Lower leg skin (tissue), 4 donors: ENCODE measurements around the gene VIP. TPM values are rescaled to one million over a fixed set of nuclear protein-coding genes. Genes with fewer than 3 reads are reported as not detected.
"Not testable (repeated sequence)": the region's sequence is repeated elsewhere in the genome, so short reads cannot be mapped to it uniquely, and the experiment has no call there.

Source experiments
- DNase-seq, 2 donors: peaks; one replicate each; pipeline ENCODE4 v3.0.0-alpha.2; 2019; ENCODE audit warnings: low spot score in 2 of 2
- H3K4me3 ChIP-seq: fragments of 200-600 bp; sonication (generic); 2 replicates; pipeline ENCODE4 v1.5.1; 2017; ENCODE audit warnings: mild to moderate bottlenecking, low read depth; ENCODE audit not compliant: poor library complexity, severe bottlenecking
- POLR2A ChIP-seq, 2 donors: fragments of 450-650 bp; IDR thresholded peaks; one replicate each; pipeline ENCODE4 v1.6.1; 2016 to 2017; ENCODE audit warnings: antibody characterized with exemption in 2 of 2, mild to moderate bottlenecking in 1 of 2, moderate library complexity in 1 of 2
- WGBS, 2 donors: methylation state at CpG; one replicate each; pipeline ENCODE4 v1.1.5; 2018; 5-methylcytosine and 5-hydroxymethylcytosine counted together
- intact Hi-C: fragments of 100-400 bp; cut with DNase I; formaldehyde crosslinking; loops from one replicate; pipeline ENCODE4 v1.15.0; 2023; ENCODE audit warnings: low total_unique reads
- total RNA-seq, 4 donors: library from RNA; depleted of rRNA; stranded (reverse); fragments of >200 nt; gene quantifications; one replicate each; pipeline ENCODE4 v1.1.0, GENCODE V29; 2016
- TF ChIP-seq, protein P1 (sequence below), 3 donors: fragments of 450-650 bp; IDR thresholded peaks; one replicate each; pipeline ENCODE4 v1.5.1; 2016; ENCODE audit warnings: antibody characterized with exemption in 3 of 3, mild to moderate bottlenecking in 3 of 3, moderate library complexity in 2 of 3

VIP gene
- total RNA-seq = under 1 TPM in 2 of 4 donors, not detected in 2; 0.13 to 0.98 TPM

- H3K4me3 ChIP-seq = no peak within 1 kb of the TSS
- WGBS, 2 donors = 9 to 13% methylated on average over 5 of the region's 5 CpGs
- DNase-seq = no peak
- TF ChIP-seq POLR2A (IDR thresholded peaks at IDR 0.05) = no peak
- TF ChIP-seq, protein P1, sequence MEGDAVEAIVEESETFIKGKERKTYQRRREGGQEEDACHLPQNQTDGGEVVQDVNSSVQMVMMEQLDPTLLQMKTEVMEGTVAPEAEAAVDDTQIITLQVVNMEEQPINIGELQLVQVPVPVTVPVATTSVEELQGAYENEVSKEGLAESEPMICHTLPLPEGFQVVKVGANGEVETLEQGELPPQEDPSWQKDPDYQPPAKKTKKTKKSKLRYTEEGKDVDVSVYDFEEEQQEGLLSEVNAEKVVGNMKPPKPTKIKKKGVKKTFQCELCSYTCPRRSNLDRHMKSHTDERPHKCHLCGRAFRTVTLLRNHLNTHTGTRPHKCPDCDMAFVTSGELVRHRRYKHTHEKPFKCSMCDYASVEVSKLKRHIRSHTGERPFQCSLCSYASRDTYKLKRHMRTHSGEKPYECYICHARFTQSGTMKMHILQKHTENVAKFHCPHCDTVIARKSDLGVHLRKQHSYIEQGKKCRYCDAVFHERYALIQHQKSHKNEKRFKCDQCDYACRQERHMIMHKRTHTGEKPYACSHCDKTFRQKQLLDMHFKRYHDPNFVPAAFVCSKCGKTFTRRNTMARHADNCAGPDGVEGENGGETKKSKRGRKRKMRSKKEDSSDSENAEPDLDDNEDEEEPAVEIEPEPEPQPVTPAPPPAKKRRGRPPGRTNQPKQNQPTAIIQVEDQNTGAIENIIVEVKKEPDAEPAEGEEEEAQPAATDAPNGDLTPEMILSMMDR (IDR thresholded peaks at IDR 0.05) = no peak
- intact Hi-C loops = no loop called here
These were observed at the start of gene VIP for GRCh38 chr6:152750694-152751093. Gene VIP, plus strand, starts transcription at chr6:152750797. Its CDS starts 1,381 bp downstream, at chr6:152752178.

- DNase-seq = no peak
- intact Hi-C loops = no loop called here
- WGBS, 2 donors = 27 to 29% methylated on average over 7 of the region's 7 CpGs
- TF ChIP-seq, protein P1 (IDR thresholded peaks at IDR 0.05) = no peak
- TF ChIP-seq POLR2A (IDR thresholded peaks at IDR 0.05) = no peak
- H3K4me3 ChIP-seq = no peak overlapping the region
These were observed 49.3 kb upstream of the VIP start for GRCh38 chr6:152701081-152701862.

GRCh38 chr6:152701863-152702401, 48.7 kb upstream of the VIP start:
- DNase-seq = no peak
- no peak overlapping the region for H3K4me3 ChIP-seq
- WGBS, 2 donors = 65 to 73% methylated on average over 4 of the region's 4 CpGs
- intact Hi-C loops = no loop called here
- TF ChIP-seq POLR2A (IDR thresholded peaks at IDR 0.05) = no peak
- TF ChIP-seq, protein P1 (IDR thresholded peaks at IDR 0.05) = no peak

- H3K4me3 ChIP-seq, DNase-seq, intact Hi-C loops: not testable (repeated sequence)
These were observed 46.8 kb upstream of the VIP start for GRCh38 chr6:152703750-152704149.

DNA sequence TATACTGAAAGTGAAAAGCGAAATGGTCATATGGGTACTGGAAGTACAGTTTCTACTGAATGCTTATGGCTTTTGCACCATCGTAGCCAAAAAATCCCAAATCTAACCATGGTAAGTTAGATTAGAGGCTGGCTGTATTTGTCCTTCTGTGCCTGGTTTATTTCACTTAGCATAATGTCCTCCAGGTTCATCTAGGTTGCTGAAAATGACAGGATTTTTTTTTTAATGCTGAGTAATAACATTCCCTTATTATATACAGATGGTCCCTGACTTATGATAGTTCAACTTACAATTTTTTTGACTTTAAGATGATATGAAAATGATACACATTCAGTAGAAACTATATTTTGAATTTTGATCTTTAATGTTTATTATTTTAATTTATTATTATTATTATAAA, 45.3 kb upstream of the VIP start:
- H3K4me3 ChIP-seq = no peak overlapping the region
- WGBS, 2 donors = 74 to 79% methylated on average over 2 of the region's 2 CpGs
- TF ChIP-seq POLR2A (IDR thresholded peaks at IDR 0.05) = no peak
- TF ChIP-seq, protein P1 (IDR thresholded peaks at IDR 0.05) = no peak
- no peak for DNase-seq
- intact Hi-C loops = no loop called here

GRCh38 chr6:152716322-152716721, 34.3 kb upstream of the VIP start:
- intact Hi-C loops = no loop called here
- 68 to 78% methylated on average over 3 of the region's 3 CpGs for WGBS, 2 donors
- no peak for DNase-seq
- TF ChIP-seq, protein P1 (IDR thresholded peaks at IDR 0.05) = no peak
- no peak for TF ChIP-seq POLR2A (IDR thresholded peaks at IDR 0.05)
- no peak overlapping the region for H3K4me3 ChIP-seq
